HG03558 (cell line): Measurements from ENCODE around the gene TMEM176A.

Source experiments
- ATAC-seq: cut with Tn5 transposase; IDR thresholded peaks from one replicate; pipeline ENCODE4 v1.9.1; 2021; ENCODE audit warnings: moderate number of reproducible peaks; ENCODE audit not compliant: unreplicated experiment; ENCODE audit errors: extremely low read depth

Gene TMEM176A

DNA sequence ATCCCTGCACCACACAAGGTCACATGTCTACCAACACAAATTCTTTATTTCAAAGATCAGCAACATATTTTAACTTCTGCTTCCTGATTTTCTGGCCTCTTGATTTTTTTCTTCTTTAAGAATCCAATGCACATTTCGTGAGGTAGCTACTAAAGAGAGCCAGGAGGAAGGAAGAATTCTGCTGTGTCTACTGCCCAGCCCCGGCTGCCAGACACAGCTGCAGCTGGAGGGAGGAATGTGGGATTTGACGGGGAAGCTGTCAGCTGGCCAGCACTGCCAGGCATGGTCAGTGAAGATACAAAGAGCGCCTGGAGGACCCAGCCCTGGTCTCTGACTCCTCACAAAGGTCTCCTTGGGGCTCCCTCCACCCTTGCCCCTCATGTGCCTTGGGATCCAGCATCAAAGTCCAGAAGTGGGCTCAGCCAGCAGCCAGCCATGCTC, 44.9 kb downstream of the TMEM176A start:
- ATAC-seq = no peak

- ATAC-seq = no peak
Observed at GRCh38 chr7:150846291-150847115, 45.9 kb downstream of the TMEM176A start.

DNA sequence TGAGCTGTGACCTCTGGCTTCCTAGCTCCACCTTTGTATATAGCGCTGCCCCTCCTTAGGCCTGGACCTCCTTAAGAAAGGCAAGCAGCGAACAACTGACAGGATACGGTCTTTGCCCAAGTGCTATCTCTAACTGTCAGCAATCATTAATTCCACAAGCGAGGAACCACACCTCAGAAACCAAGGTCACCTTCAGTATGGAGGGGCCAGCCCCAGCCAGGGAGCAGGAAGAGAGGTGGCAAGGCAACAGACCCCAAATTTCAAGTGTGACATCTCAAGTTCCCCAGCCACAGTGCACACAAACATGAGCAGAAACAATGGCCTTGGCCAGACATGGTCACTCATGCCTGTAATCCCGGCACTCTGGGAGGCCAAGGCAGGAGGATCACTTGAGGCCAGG, 47.0 kb downstream of the TMEM176A start:
- no peak for ATAC-seq

GRCh38 chr7:150848111-150848510, 47.5 kb downstream of the TMEM176A start:
- ATAC-seq = no peak

DNA sequence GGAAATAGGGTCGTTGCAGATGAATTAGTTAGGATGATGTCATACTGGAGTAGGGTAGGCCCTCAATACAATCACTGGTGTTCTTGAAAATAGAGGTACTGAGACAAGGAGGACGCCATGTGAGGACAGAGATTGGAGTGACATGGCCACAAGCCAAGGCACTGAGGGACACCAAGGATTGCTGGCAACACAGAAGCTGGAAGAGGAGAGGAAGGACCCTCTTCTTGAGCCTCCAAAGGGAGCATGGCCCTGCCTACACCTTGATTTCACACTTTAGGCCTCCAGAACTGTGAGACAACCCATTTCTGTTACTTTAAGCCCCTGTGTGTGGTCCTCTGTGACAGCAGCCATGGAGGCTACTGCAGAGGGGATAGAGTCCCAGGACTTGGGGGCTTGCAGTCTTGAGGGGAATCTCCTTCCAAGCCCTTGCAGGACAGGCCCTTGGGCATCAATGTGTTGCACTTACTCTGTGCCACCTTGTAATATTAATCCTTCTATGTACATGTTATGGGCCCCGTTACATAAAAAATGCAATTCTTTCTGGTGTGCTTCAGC, 48.1 kb downstream of the TMEM176A start:
- ATAC-seq = no peak

DNA sequence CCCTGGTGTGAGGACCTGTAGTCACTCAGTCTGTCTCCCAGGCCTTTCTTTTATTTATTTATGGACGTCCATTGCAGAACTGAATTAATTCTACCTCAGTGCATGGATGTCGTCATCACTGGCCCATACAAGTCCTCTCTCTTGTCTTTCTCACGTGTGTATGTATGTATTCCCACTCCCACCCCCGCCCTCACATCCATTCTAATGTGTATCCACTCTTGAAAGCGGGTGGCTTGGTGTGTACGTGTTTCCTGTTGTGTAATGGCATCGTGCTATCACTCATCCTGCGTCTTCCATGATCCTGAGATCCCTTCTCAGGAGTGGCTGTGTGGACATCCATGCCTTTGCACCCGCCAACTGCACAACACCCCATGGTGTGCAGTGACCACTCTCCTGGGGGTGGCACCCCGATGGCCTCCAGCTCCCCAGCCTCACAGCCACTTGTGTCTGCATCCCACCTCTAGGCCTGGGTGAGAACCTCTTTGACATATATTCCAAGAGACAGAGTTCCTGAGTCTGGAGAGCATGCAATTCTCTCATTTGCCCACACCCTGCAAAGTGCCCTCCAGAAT, 48.7 kb downstream of the TMEM176A start:
- ATAC-seq = no peak

DNA sequence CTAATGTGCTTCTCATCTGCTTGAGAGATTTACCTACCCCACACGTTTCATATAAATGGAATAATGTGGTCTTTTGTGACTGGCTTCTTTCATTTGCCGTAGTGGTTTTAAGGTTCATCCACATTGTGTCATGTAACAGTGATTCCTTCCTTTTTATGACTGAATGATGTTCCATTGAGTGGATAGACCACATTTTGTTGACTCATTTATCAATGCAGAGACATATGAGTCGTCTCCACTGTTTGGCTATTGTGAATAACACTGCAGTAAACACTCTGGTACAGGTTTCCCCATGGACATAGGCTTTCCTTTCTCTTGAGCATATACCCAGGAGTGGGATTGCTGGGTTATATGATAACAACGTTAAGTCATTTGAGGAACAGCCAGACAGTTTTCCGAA, 49.7 kb downstream of the TMEM176A start:
- ATAC-seq = no peak

- ATAC-seq = no peak
Observed at GRCh38 chr7:150851492-150852370, 51.2 kb downstream of the TMEM176A start.

- no peak for ATAC-seq
Observed at GRCh38 chr7:150852371-150852905, 51.9 kb downstream of the TMEM176A start, which contains the start of gene AOC1. Gene AOC1 (plus strand): TSS chr7:150852517. CDS start chr7:150856471, 3,954 bp downstream.

DNA sequence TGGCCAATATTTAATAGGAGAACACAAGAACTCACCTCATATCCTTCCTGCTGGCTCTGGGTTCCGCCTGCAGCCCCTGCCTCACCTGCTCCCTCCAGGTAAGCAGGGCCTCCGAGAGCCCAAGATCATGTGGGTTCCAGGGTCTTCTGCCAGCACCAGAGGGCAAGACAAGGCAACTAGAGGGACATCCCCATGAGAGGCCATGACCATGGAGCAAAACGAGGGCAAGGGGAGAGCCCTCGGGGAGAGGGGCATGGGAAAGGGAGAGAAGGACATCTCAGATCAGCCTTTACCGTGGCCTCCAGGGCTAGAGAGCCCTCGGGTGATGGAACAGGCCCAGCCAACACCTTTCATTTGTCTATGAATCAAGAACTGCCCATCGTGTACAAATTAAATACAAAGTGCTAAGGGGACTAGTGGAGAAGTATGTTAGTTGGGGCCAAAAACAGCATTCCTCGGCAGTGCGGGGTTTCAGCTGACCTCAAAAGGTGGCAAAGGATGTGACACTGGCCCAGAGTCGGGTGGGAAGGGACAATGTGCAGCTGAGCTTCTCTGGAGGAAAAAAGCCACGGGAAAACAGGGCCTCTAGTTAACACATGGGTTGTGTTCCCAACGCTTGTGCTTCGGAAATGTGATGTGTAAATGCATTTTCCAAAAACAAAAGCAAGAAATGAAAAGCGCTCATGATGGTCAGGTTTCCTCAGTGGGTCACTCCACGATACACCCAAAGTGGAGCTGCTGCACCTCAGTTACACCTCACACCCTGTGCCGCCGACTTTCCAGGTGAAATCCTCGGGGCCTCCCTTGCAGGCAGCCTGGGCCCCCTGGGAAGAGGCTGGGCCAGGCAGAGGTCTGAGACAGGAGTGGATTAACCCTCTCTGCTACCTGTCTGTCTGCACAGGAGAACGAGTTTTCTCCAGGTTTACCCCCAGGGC, 53.8 kb downstream of the TMEM176A start:
- no peak for ATAC-seq
